ENCODE results near the gene ZNF138.

DNA sequence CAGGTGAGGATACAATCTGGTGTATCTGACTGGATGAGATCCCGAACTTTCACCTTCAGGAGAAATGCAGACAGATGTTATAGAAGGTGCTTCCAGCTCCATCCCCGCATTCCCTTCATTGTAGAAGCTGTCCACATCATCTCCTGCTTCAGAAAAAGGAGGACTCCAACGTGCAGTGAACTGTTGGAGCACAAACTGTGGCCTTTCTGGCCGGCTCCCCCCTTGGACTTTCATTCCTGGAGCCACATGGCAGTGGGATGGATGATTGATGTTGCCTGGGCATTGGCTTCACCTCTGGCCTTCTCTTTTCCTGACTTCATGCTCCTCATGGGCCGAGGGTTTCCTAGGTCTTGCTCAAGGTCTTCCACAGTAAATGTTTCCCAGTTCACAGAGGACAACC lies 79.3 kb downstream of the ZNF138 start:
- TF ChIP-seq, protein P1, sequence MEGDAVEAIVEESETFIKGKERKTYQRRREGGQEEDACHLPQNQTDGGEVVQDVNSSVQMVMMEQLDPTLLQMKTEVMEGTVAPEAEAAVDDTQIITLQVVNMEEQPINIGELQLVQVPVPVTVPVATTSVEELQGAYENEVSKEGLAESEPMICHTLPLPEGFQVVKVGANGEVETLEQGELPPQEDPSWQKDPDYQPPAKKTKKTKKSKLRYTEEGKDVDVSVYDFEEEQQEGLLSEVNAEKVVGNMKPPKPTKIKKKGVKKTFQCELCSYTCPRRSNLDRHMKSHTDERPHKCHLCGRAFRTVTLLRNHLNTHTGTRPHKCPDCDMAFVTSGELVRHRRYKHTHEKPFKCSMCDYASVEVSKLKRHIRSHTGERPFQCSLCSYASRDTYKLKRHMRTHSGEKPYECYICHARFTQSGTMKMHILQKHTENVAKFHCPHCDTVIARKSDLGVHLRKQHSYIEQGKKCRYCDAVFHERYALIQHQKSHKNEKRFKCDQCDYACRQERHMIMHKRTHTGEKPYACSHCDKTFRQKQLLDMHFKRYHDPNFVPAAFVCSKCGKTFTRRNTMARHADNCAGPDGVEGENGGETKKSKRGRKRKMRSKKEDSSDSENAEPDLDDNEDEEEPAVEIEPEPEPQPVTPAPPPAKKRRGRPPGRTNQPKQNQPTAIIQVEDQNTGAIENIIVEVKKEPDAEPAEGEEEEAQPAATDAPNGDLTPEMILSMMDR (IDR thresholded peaks at IDR 0.05; ENCODE audit: insufficient read depth, low read length), result no peak
- TF ChIP-seq, protein P2, sequence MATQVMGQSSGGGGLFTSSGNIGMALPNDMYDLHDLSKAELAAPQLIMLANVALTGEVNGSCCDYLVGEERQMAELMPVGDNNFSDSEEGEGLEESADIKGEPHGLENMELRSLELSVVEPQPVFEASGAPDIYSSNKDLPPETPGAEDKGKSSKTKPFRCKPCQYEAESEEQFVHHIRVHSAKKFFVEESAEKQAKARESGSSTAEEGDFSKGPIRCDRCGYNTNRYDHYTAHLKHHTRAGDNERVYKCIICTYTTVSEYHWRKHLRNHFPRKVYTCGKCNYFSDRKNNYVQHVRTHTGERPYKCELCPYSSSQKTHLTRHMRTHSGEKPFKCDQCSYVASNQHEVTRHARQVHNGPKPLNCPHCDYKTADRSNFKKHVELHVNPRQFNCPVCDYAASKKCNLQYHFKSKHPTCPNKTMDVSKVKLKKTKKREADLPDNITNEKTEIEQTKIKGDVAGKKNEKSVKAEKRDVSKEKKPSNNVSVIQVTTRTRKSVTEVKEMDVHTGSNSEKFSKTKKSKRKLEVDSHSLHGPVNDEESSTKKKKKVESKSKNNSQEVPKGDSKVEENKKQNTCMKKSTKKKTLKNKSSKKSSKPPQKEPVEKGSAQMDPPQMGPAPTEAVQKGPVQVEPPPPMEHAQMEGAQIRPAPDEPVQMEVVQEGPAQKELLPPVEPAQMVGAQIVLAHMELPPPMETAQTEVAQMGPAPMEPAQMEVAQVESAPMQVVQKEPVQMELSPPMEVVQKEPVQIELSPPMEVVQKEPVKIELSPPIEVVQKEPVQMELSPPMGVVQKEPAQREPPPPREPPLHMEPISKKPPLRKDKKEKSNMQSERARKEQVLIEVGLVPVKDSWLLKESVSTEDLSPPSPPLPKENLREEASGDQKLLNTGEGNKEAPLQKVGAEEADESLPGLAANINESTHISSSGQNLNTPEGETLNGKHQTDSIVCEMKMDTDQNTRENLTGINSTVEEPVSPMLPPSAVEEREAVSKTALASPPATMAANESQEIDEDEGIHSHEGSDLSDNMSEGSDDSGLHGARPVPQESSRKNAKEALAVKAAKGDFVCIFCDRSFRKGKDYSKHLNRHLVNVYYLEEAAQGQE (IDR thresholded peaks at IDR 0.05; ENCODE audit: insufficient replicate concordance, low read depth), result no peak

Data from HL-60 (cell line).